HG03571 (cell line): Measurements from ENCODE around the gene GLIPR1L1.
"Not testable (repeated sequence)": the region's sequence is repeated elsewhere in the genome, so short reads cannot be mapped to it uniquely, and the experiment has no call there.

Source experiments
- ATAC-seq: cut with Tn5 transposase; IDR thresholded peaks from one replicate; pipeline ENCODE4 v1.9.1; 2021; ENCODE audit not compliant: unreplicated experiment

Gene GLIPR1L1, protein sequence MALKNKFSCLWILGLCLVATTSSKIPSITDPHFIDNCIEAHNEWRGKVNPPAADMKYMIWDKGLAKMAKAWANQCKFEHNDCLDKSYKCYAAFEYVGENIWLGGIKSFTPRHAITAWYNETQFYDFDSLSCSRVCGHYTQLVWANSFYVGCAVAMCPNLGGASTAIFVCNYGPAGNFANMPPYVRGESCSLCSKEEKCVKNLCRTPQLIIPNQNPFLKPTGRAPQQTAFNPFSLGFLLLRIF

DNA sequence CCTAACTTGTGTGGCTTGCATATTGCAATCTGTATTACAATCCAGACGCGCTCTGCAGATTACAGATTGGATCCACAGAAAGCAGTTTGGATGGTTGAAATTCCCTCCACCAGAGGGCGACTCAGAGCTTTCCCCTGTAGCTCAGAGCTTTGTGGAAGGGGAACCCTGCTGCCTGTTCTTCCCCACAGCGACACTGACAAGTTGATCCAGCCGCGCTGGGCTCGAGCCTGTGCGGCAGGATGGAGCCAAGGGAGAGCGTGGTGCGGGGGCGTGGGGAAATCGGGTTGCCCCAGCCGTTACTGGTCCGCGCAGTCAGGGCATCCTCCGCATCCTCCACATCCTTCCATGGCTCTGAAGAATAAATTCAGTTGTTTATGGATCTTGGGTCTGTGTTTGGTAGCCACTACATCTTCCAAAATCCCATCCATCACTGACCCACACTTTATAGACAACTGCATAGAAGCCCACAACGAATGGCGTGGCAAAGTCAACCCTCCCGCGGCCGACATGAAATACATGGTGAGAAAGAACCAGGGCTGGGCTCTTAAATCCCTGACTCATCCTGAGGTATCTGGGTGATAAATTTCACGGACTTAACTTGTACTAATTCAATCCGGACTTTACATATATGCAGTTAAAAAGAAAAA is at the start of gene GLIPR1L1:
Gene GLIPR1L1 (plus strand): TSS at position 287 of the 647 bp plus-strand sequence. CDS start 59 bp downstream, at position 346.
- peak; percentile 64 for ATAC-seq

DNA sequence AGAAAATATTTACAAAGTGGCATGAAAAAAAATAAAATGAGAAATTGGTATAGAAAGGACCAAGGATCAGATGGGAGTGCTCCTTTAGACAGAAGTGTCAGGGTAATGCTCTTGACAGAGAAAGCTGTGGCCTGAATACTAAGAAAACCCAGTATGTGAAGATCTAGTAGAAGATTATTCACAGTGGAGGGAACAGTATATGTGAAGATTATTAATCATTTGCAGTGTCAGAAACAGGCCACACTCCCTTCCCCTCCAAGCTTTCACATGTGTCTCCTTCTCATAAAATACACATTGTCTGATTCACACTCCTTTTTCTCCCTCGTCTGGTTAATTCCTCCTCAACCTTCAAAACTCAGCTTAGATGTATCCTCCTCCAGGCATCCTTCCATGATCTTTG is 45.6 kb upstream of the GLIPR1L1 start:
- ATAC-seq, result no peak

DNA sequence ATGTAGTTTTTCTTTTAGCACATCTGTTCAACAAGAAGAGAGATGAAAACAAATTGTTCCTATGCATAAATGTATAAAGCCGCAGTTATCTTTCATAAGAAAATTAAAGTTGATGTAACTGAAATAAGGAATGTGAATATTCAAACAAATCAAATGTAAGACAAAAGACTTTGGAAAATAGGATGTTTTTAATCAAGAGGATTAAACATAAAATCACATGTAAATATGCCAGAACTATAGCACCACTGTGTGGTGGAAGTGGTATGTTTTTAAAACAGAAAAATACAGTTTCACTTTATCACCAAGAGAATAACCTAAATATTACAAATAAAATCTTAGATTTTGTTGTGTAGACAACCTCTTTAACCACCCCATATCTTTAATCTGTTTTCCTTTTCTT is 44.7 kb upstream of the GLIPR1L1 start:
- ATAC-seq, result no peak

DNA sequence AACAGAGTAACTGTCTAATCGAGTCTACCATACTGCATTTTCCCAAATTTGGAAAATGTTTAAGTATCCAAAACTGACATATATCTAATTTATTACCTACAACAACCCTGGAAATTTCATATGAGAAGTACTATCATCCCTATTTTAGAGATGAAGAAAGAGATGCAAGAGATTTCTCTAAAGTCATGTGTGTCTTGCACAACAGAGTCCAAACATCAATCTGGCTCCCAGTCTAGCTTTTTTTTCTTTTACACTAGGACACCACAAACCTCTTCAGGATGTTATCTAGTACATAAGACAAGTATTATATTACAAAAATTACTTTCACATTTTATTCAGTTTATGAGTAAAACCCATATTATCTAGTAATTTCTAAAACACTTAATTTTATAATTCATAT is 43.5 kb upstream of the GLIPR1L1 start:
- ATAC-seq, result no peak

DNA sequence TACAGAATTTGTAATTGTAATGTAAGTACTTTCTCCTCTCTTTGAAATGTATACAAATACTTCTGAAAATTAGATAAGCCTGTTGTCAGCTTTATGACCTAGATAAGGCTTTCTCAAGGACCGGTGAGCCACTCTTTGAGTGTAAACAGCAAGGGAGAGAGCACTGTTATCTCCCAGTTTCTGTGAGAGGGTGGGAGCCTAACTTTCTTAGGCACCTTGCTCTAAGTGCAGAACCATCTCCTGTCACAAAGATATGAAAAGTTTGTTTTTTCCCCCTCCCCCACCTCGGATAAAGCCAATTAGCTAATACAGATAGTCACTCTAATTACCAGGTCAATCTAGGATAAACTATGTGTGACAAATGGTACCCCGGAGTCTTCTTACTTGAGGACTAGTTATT is 40.1 kb upstream of the GLIPR1L1 start:
- no peak for ATAC-seq

DNA sequence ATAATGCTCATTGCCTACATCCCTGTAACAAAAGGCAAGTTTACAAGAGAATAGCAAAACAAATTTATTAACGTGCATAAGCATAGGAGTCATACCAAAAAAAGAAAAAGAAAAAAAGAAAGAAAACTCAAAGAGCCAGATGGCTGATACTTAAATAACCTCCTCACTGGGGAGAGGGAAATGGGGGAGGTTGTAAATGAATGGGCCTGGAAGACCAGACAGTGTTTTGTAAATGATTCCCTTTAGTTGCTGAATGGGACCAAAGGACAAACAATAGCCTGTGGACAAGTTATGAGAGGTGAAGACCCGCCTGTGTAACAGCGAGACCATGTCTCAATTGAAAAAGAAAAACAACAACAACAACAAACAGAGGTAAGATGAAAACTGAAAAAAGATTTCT is 39.7 kb upstream of the GLIPR1L1 start:
- no peak for ATAC-seq

DNA sequence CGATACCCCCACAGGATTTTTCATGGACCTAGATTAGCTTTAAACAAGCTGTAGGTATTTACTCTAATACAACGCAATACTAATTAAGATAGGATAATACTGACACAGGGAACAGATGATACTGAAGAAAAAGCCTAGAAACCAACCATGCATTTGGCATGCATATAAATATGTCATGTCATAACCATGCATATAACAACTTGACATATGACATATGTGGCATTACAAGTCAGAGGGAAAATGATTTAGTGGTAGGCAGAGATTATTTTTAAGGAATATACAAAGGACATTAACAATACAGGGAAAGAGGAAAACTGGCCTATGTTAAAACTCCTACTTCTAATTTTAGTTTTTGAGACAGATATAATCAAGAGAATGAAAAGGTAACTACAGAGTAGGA is 32.2 kb upstream of the GLIPR1L1 start:
- ATAC-seq, result no peak

DNA sequence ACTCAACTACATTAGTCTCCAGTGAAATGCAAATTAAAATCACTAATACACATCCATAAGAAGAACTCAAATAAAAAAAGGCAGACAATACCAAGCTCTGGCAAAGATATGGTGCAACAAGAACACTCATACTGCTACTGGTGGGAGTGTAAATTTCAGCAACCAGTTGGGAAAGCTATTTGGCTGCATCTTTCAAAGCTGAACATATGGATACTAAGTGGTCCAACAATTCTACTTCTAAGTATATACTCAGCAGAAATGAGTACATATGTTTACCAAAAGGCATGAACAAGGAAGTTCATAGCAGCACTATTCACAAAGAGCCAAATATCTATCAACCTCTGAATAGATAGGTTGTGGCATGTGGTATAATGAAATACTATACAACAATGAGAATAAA is 31.7 kb upstream of the GLIPR1L1 start:
- ATAC-seq, result no peak

DNA sequence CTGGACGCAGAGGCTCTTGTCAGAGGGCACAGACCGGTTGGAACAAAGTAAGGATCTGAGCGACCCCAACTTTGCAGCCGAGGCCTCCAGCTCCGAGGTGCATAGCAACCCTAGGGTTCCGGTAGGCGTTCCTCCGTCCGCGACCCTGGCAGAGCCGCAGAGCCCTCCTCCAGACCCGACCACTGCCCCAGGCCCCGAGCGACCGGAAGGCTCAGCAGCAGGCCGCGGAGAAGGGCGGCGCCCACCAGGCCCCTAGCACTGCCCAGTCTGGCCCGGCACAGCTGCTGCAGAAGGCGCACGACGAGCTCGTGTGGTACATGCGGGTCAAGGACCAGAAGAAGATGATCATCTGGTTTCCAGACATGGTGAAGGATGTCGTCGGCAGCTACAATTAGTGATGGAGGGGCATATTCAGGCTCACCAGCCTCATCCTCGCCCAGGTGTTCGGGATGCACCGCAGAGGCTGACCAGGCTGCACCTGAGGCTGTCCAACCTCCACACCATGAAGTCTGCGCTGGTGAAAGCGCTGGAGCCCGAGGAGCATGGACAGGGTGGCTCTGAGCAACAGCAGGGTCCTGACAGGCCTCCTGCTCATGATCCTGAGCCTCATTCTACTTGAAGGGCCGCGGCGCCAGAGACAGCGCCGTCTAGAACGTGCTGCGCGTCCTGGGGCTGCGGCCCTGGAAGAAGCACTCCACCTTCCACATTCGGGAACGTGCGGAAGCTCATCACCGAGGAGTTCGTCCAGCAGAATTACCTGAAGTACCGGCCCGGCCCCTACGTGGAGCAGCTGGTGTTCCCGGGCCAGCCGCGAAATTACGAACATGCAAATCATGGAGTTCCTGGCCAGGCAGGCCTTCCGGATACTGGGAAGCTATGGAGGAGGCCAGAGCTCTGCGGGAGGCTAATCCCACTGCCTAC is 28.8 kb upstream of the GLIPR1L1 start:
- ATAC-seq, result no peak

DNA sequence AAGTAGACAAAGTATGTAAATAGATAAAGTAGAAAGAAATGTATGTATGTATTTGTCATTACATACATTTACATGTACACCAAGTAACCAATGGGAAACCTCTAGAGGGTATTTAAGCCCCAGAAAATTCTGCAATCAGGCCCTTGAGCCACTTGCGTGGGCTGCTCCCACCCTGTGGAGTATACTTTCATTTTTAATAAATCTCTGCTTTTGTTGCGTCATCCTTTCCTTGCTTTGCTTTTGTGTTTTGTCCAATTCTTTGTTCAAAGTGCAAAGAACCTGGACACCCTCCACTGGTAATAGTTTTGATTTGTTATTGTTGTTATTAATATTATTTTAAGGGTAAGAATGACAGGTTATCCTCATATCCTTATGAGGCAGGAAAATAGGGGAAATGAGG is 26.2 kb upstream of the GLIPR1L1 start:
- no peak for ATAC-seq

DNA sequence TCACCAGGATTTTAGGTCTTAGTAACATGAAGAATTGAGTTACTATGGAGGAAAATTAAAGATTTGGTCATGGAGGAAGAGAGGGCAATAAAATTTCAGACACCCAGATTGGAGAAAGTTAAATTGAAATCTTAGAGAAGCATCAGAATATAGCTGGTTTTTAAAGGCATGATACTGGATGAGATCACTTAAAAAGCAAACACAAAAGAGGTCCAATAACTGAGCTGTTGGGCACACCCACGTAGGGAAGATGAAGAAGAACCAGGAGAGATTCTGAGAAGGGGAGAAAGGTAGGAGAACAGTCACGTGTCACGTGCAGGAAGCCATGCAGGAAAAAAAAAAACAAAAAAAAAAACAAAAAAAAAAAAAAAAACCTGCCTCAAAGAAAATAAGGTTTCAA is 23.1 kb upstream of the GLIPR1L1 start:
- no peak for ATAC-seq

DNA sequence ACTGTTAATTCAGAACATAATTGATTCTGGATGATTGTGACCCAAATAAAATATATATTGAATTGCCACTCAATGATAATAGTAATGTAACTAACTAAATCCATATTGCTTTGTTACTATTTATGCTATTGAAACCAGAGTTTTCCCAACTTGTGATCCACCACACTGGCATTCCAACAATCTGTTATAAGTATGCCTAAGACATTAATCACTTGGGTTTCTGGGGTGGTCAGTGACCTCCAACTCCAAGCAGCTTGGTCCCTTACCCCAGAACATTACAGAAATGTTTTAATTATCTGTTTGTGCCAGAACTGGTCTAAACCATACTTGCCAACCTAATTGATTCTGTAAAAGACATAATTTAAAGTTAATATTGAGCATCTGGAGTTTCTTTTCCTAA is 19.0 kb upstream of the GLIPR1L1 start:
- no peak for ATAC-seq

DNA sequence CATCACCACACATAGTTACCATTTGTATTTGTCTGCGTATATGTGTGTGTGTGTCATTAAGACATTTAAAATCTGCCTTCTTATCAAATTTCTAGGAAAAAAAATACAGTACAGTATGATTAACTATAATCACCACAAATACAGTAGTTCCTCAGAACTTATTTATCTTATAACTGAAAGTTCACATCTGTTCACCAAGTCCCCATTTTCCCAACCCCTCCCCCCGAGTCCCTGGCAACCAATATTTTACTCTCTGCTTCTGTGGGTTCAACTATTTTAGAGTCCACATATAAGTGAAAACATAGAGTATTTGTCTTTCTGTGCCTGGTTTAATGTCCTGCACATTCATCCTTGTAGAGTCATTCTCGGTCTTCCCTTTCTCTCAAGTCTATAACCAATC is 16.7 kb upstream of the GLIPR1L1 start:
- no peak for ATAC-seq

DNA sequence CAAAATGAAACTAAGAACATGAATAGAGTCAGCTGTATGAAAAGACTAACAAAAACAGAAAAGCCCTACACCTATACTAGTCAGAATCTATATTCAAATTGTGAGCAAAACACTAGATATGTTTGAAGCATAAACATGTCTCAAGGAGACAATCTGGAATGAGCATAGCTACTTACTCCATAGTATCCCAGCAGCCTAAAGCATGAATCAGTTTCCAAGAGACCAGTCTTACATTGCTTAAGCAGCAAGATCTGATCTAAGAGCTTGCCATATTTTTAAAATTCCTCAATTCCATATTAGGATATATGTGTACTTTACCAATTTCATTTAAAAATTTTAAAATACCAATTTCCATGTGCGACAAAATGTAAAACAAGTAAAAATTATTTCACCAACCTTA is 12.0 kb upstream of the GLIPR1L1 start:
- ATAC-seq, result no peak

DNA sequence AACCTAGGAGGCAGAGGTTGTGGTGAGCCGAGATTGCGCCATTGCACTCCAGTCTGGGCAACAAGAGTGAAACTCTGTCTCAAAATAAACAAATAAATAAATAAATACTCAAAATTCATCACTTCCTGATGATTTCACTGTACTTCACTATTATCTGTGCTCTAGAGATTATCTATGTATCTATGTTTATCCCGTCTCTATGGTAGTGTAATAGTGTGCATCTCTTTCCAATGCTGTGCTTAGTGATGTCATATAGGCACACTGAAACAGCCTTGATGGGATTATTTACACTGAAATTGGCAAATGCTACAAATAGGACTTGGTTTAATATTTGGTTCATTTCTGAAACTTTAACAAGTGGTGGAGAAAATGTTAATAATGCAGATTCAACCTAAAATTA is 10.8 kb upstream of the GLIPR1L1 start:
- ATAC-seq, result no peak

DNA sequence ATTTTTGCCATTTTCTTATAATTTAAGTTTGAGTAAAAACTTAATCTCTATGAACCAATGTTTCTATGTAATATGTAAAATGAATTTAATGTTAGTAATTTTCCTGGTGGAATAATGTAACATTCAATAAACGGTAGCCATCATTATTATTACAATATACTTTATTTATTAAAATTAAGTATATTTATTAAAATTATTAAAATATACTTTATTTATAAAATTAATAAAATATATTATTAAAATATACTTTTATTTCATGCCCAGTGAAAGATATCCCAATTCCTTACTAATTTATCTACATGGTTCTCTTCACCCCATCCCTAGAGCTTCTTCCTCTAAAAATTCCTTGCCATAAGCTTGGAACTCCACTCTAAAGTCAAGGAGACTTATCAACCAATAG is 6.8 kb upstream of the GLIPR1L1 start:
- ATAC-seq, result no peak

DNA sequence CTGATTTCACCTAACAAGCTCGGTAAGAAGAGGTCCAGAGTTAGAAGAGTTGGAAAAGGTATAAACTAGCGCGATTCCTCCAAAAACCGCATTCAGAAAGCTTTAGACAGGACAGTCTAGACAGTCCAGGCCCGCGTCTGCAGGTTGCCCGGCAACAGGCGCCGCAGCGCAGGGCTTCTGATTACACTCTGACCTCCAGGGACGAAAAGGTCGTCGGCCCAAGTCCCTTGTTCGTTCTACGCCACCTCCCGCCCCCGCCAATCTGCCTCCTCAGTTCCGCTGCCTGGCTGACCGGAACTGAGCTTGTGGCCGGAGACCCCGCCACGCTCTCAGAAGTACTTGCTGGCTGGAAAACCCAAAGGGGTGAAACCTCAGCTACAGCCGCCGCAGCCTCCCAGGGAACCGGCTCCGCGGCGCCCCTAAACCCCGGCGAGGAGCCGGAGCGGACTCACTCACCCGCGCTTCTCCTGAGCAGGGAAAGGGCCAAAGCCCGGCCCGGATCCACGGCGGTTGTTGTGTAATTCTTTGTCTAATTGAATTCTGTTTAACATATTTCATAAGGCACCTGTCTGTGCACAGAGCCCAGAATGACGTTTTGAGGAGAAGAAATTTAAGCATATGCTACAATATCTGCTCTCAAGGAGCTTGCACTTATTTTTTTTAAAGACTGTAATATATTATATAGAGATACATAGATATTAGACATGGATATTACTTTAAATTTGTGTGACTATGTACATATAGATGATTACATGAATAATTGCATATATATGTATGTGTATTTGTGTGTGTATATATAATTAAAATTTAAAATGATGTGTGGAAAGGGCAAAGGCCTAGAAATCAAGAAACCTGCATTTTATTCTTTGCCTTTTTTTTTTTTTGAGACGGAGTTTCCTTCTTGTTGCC is 4.3 kb upstream of the GLIPR1L1 start, which contains the start of gene CAPS2:
Gene CAPS2 (minus strand): TSS at position 407 of the 909 bp plus-strand sequence. CDS start 3,826 bp downstream, outside the sequence.
- ATAC-seq, result peak; percentile 91

DNA sequence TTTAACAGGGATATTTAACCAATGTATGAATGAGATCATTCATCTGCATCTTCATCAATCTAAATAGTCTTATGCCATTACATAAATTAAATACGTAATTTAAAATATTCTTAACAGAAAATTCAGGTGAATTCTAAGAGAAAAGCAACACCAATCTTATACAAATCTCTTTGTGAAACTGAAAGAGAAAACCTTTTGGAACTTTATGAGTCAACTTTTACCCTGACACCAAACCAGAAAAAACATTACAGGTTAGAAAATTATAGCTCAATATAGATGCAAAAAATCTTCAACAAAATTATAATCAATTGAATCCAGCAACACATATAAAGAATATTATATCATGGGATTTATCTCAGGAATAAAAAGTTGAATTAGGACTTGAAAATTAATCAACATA is 3.4 kb downstream of the GLIPR1L1 start:
- peak; percentile 59 for ATAC-seq

DNA sequence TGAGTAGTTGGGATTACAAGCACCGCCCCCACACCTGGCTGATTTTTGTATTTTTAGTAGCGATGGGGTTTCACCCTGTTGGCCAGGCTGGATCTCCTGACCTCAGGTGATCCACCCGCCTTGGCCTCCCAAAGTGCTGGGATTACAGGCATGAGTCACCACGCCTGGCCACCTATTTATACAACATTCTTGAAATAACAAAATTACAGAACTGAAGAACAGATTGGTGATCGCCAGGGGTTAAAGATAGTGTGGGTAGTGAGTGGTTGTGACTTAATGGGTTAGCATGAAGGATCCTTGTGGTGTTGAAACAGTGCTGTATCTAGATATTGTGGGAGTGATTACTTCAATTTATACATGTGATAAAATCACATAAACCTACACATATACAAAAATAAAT is 7.4 kb downstream of the GLIPR1L1 start:
- no peak for ATAC-seq

DNA sequence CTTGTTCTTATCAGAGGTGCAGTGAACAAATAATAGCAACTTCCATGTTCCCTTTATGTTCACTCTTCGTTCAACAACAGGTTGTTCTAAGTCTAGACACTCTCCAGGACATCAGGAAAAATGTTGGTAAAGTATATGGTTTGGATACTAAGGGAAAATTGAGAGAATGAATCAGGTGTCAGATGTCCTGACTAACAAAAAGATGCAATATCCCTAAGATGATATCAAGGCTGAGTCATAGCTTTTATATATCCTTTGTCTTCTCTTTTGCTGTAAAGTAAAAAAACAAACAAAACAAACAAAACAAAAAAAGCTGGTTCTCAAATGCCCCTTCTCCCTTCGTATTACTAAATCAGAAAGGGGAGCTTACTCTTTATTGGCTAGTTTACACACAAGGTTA is 11.1 kb downstream of the GLIPR1L1 start:
- no peak for ATAC-seq

DNA sequence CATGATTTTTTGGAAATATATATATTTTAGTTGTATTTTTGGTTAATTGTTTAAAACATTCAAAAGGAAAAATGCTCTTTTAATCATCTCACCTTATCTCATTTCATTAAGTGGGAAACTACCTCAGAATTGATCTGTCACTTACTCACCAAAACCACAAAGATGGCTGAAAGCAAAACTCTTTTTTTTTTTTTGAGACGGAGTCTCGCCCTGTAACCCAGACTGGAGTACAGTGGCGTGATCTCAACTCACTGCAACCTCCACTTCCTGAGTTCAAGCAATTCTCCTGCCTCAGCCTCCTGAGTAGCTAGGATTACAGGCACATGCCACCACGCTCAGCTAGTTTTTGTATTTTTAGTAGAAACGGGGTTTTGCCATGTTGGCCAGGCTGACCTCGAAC is 11.7 kb downstream of the GLIPR1L1 start:
- not testable (repeated sequence) for ATAC-seq
